PC-3 (cell line): ENCODE results near the gene RTF2. TPM values are rescaled to one million over a fixed set of nuclear protein-coding genes. Genes with fewer than 3 reads are reported as not detected.
"Not testable (repeated sequence)": the region's sequence is repeated elsewhere in the genome, so short reads cannot be mapped to it uniquely, and the experiment has no call there.

Experiments
- ATAC-seq: fragments of 200-7000 bp; cut with Tn5 transposase; 2 replicates; pipeline ENCODE4 v1.9.1; 2020; ENCODE audit warnings: mild to moderate bottlenecking, moderate library complexity
- BruUV-seq: library from RNA; stranded (reverse); fragments of 400-500 nt; replicated peaks from 2 replicates; lab custom pipeline; 2021; lab: Mats Ljungman, UMichigan
- CTCF ChIA-PET: fragments of 300-600 bp; sonication (Branson Sonifier 250); formaldehyde crosslinking; loops from one replicate; lab custom pipeline; 2022; ENCODE audit warnings: antibody characterized with exemption; lab: Charles Lee
- POLR2A ChIA-PET: fragments of 300-600 bp; sonication (Branson Sonifier 250); formaldehyde crosslinking; loops from one replicate; lab custom pipeline; 2022; ENCODE audit warnings: antibody characterized with exemption; ENCODE audit not compliant: unreplicated experiment; lab: Charles Lee
- DNase-seq: peaks from one replicate; pipeline ENCODE4 v3.0.0-alpha.2; 2015
- H2AFZ ChIP-seq: fragments of 300-600 bp; sonication (generic); 2 replicates; pipeline ENCODE4 v1.6.0; 2016; ENCODE audit warnings: antibody characterized with exemption, low read length
- H3F3A ChIP-seq: fragments of 300-600 bp; sonication (generic); one replicate; pipeline ENCODE4 v1.6.0; 2017; ENCODE audit warnings: antibody characterized with exemption, low read length, control low read depth, mild to moderate bottlenecking; ENCODE audit not compliant: unreplicated experiment
- H3K27ac ChIP-seq: fragments of 300-600 bp; sonication (generic); 2 replicates; pipeline ENCODE4 v1.5.1; 2016; ENCODE audit warnings: mild to moderate bottlenecking, low read length
- H3K27me3 ChIP-seq: fragments of 300-600 bp; sonication (generic); 2 replicates; pipeline ENCODE4 v1.6.1; 2016; ENCODE audit warnings: low read length, mixed read lengths
- H3K36me3 ChIP-seq: fragments of 300-600 bp; sonication (generic); 2 replicates; pipeline ENCODE4 v1.6.1; 2016; ENCODE audit warnings: low read depth, mixed run types, low read length, mixed read lengths
- H3K4me1 ChIP-seq: fragments of 300-600 bp; sonication (generic); 2 replicates; pipeline ENCODE4 v1.5.1; 2016; ENCODE audit warnings: low read length; ENCODE audit not compliant: insufficient read depth
- H3K4me2 ChIP-seq: fragments of 300-600 bp; sonication (generic); 2 replicates; pipeline ENCODE4 v1.6.0; 2016; ENCODE audit warnings: low read length
- H3K4me3 ChIP-seq: fragments of 300-600 bp; sonication (generic); 2 replicates; pipeline ENCODE4 v1.5.1; 2016; ENCODE audit warnings: mild to moderate bottlenecking, low read length, mixed read lengths
- H3K79me2 ChIP-seq: fragments of 300-600 bp; sonication (generic); 2 replicates; pipeline ENCODE4 v1.6.1; 2017; ENCODE audit warnings: low read length, mixed read lengths
- H3K9ac ChIP-seq: fragments of 300-600 bp; sonication (generic); 2 replicates; pipeline ENCODE4 v1.6.0; 2016; ENCODE audit warnings: mild to moderate bottlenecking, low read length
- H3K9me2 ChIP-seq: fragments of 300-600 bp; sonication (generic); replicated peaks from 2 replicates; pipeline ENCODE4 v1.6.1; 2016; ENCODE audit warnings: mixed run types, low read length, mixed read lengths
- H3K9me3 ChIP-seq: fragments of 300-600 bp; sonication (generic); 2 replicates; pipeline ENCODE4 v1.6.1; 2016; ENCODE audit warnings: low read length, mixed read lengths
- H4K20me1 ChIP-seq: fragments of 300-600 bp; sonication (generic); 2 replicates; pipeline ENCODE4 v1.6.1; 2016; ENCODE audit warnings: low read length, mixed read lengths
- EZH2 ChIP-seq: fragments of 300-600 bp; sonication (generic); IDR thresholded peaks from one replicate; pipeline ENCODE4 v1.6.1; 2017; ENCODE audit warnings: antibody characterized with exemption, mild to moderate bottlenecking, low read length; ENCODE audit not compliant: unreplicated experiment
- EZH2phosphoT487 ChIP-seq: fragments of 300-600 bp; sonication (generic); IDR thresholded peaks from 2 replicates; pipeline ENCODE4 v1.6.1; 2018; ENCODE audit warnings: mild to moderate bottlenecking, antibody characterized with exemption, low read length, borderline replicate concordance
- intact Hi-C: fragments of 100-400 bp; cut with micrococcal nuclease; formaldehyde crosslinking; loops from 2 replicates; pipeline ENCODE4 v1.9.0; 2023
- total RNA-seq: library from RNA; depleted of rRNA; stranded (reverse); fragments of >200 nt; gene quantifications from 2 replicates; pipeline ENCODE4 v1.2.3, GENCODE V29; 2014
- TF ChIP-seq, protein P1 (sequence below): fragments of 300-600 bp; sonication (generic); conservative IDR thresholded peaks from 2 replicates; pipeline ENCODE4 v1.5.1; 2017; ENCODE audit warnings: antibody characterized with exemption, low read depth, mild to moderate bottlenecking, low read length

The RTF2 gene
- total RNA-seq, 1 experiment from 2014 or later = 122 TPM

DNA sequence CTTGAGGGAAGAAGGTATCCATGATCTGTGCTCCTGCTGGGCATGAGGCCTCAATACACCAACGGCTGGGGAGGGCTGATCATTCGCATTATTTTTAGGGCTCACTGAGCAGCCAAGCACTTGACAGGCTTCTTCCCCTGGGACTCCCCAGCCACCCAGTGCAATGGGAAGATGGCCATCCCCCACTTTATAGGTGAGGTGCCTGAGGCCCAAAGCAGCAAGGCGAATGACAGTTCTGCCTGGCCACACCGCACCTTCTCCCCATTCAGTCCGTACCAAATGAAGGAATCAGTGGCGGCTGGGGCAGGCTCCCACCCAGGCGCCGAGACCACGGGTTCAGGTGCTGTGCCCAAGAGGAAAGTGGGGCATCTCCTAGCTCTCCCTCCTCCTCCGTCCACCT is 51.8 kb downstream of the RTF2 start:
- intact Hi-C loops = no loop called here
- ATAC-seq (no peak), DNase-seq (no peak)
- no peaks in the 10 kb centered on the region for H3F3A ChIP-seq
- TF ChIP-seq, protein P1, sequence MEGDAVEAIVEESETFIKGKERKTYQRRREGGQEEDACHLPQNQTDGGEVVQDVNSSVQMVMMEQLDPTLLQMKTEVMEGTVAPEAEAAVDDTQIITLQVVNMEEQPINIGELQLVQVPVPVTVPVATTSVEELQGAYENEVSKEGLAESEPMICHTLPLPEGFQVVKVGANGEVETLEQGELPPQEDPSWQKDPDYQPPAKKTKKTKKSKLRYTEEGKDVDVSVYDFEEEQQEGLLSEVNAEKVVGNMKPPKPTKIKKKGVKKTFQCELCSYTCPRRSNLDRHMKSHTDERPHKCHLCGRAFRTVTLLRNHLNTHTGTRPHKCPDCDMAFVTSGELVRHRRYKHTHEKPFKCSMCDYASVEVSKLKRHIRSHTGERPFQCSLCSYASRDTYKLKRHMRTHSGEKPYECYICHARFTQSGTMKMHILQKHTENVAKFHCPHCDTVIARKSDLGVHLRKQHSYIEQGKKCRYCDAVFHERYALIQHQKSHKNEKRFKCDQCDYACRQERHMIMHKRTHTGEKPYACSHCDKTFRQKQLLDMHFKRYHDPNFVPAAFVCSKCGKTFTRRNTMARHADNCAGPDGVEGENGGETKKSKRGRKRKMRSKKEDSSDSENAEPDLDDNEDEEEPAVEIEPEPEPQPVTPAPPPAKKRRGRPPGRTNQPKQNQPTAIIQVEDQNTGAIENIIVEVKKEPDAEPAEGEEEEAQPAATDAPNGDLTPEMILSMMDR = no peak
- TF ChIP-seq EZH2 (no peak), EZH2phosphoT487 (no peak)
- H2AFZ ChIP-seq = no peak overlapping the region
- H3K27me3 ChIP-seq = no peaks in the 10 kb centered on the region
- no peaks in the 10 kb centered on the region for H3K9me2 ChIP-seq
- no TSS peak for BruUV-seq
- peaks cover 55% of the 10 kb centered on the region for H3K36me3 ChIP-seq
- no peaks in the 10 kb centered on the region for H3K4me1 ChIP-seq
- no peaks in the 10 kb centered on the region for H4K20me1 ChIP-seq
- no peak overlapping the region for H3K4me3 ChIP-seq
- H3K9me3 ChIP-seq = peaks cover 13% of the 10 kb centered on the region
- no peak overlapping the region for H3K9ac ChIP-seq
- ChIA-PET CTCF (no interaction called here), POLR2A (no interaction called here)
- no peak overlapping the region for H3K27ac ChIP-seq
- H3K4me2 ChIP-seq = no peak overlapping the region
- H3K79me2 ChIP-seq = no peaks in the 10 kb centered on the region

DNA sequence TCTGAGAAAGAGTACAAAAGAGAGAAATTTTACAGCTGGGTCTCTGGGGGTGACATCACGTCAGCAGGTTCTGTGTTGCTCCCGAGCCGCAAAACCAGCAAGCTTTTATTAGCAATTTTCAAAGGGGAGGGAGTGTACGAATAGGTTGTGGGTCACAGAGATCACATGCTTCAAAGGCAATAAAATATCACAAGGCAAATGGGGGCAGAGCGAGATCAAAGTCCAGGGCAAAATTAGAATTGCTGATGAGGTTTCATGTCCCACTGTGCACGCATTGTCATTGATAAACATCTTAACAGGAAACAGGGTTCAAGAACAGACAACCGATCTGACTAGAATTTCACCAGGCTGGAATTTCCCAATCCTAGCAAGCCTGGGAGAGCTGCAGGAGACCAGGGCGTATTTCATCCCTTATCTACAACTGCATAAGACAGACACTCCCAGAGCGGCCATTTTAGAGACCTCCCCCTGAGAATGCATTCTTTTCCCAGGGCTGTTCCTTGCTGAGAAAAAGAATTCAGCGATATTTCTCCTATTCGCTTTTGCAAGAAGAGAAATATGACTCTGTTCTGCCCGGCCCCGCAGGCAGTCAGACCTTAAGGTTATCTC is 52.4 kb downstream of the RTF2 start:
- H3K27me3 ChIP-seq, H3K4me1 ChIP-seq, ATAC-seq, H3K9me2 ChIP-seq, DNase-seq, H3K4me3 ChIP-seq, H4K20me1 ChIP-seq, H3K4me2 ChIP-seq, H3K79me2 ChIP-seq, H2AFZ ChIP-seq, H3K27ac ChIP-seq, CTCF ChIA-PET, intact Hi-C loops, BruUV-seq, POLR2A ChIA-PET, H3F3A ChIP-seq, H3K9ac ChIP-seq: not testable (repeated sequence)
- Histone ChIP-seq H3K9me3 (peaks cover 13% of the 10 kb centered on the region), H3K36me3 (peaks cover 55% of the 10 kb centered on the region)

DNA sequence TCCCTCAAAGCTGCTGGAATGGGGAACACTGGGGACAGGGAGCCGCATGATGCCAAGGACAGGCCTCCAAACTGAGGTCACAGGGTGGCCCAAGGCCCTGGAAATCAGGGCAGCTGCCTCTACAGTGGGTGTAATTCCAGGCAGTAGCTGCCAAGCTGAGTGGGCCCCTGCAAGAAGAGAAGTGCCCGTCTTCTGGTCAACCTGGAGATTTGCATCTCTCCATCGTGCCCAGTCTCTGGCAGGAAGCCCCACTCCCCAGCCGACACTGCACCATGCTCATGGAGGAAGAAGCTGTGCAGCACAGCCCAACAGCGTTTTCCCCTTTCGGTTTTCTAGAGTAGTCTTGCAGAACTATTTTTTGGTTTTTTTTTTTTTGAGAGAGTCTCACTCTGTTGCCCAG is 53.9 kb downstream of the RTF2 start:
- no peak overlapping the region for H3K27ac ChIP-seq
- H3K4me1 ChIP-seq = no peaks in the 10 kb centered on the region
- intact Hi-C loops = no loop called here
- H3F3A ChIP-seq = no peaks in the 10 kb centered on the region
- ATAC-seq = no peak
- no peak overlapping the region for H3K4me3 ChIP-seq
- no peak overlapping the region for H3K9ac ChIP-seq
- peaks cover 13% of the 10 kb centered on the region for H3K9me3 ChIP-seq
- H2AFZ ChIP-seq = no peak overlapping the region
- peaks cover 43% of the 10 kb centered on the region for H3K36me3 ChIP-seq
- H3K9me2 ChIP-seq = no peaks in the 10 kb centered on the region
- no peak for DNase-seq
- CTCF ChIA-PET = no interaction called here
- no peak overlapping the region for H3K4me2 ChIP-seq
- POLR2A ChIA-PET = interaction anchor here (0.5 kb wide), 1 partner anchor 68 kb away, joined by 10 read pairs; no protein-coding TSS in a partner anchor
- no peaks in the 10 kb centered on the region for H4K20me1 ChIP-seq
- no TSS peak for BruUV-seq
- TF ChIP-seq EZH2 (no peak), EZH2phosphoT487 (no peak)
- TF ChIP-seq, protein P1 = no peak
- no peaks in the 10 kb centered on the region for H3K79me2 ChIP-seq
- no peaks in the 10 kb centered on the region for H3K27me3 ChIP-seq

DNA sequence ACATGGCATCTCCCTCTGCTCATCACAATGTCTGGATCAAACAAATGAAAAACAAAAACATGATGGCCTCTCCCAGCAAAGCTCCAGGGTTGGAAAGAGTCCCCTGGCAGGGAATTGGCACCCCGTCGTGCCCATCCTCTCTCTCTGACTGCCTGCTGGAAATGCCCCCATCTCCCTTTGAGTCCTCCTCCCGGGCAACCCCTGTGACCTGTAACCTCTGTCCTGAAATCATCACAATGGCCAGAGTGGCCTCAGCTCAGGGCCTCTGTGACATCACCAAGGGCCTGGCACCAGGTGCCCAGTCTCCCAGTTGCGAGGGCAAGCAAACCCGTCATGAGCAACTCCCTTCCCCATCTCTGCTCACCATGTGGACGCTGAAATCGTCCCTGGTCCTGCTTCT is 56.0 kb downstream of the RTF2 start, which contains the start of gene FAM209A:
FAM209A (plus strand) TSS at position 301 of the 400 bp plus-strand sequence; CDS start at position 366, 65 bp downstream.
- ATAC-seq, H3K4me1 ChIP-seq, DNase-seq, CTCF ChIA-PET, H3K4me2 ChIP-seq, H3K27me3 ChIP-seq, BruUV-seq, H3K4me3 ChIP-seq, H3K9ac ChIP-seq, H3K79me2 ChIP-seq, intact Hi-C loops, H4K20me1 ChIP-seq, H3F3A ChIP-seq, H3K9me2 ChIP-seq, H2AFZ ChIP-seq, H3K27ac ChIP-seq, POLR2A ChIA-PET: not testable (repeated sequence)
- Histone ChIP-seq H3K9me3 (peaks cover 13% of the 10 kb centered on the region), H3K36me3 (peaks cover 21% of the 10 kb centered on the region)
